B cell (primary cell): Measurements from ENCODE around the gene GDA. TPM values are rescaled to one million over a fixed set of nuclear protein-coding genes. Genes with fewer than 3 reads are reported as not detected.

ENCODE experiments used
- ATAC-seq: fragments of 200-7000 bp; cut with Tn5 transposase; one replicate; pipeline ENCODE4 v1.10.0; 2021; ENCODE audit warnings: low read depth, mild to moderate bottlenecking, moderate number of reproducible peaks, moderate library complexity
- CTCF ChIA-PET: fragments of 350-600 bp; sonication (Branson Sonifier 250); formaldehyde crosslinking; loops from one replicate; lab custom pipeline; 2021; ENCODE audit warnings: antibody characterized with exemption, inconsistent platforms; lab: Charles Lee
- POLR2A ChIA-PET: fragments of 350-600 bp; sonication (Branson Sonifier 250); formaldehyde crosslinking; loops from one replicate; lab custom pipeline; 2021; ENCODE audit warnings: antibody characterized with exemption; lab: Charles Lee
- DNase-seq: peaks from one replicate; pipeline ENCODE4 v3.0.0; 2013
- H2AFZ ChIP-seq: 2 replicates; pipeline ENCODE4 v1.6.1; 2012; ENCODE audit warnings: mild to moderate bottlenecking, low read depth, low read length; ENCODE audit not compliant: insufficient read depth, poor library complexity, severe bottlenecking
- H3K27ac ChIP-seq, 2 donors: 1 replicate in 1 of 2; 2 replicates in 1 of 2; pipeline ENCODE4 v1.5.1; 2012 to 2013; ENCODE audit warnings: low read length in 2 of 2, mild to moderate bottlenecking in 2 of 2, moderate library complexity in 1 of 2
- H3K27me3 ChIP-seq, 4 experiments: fragments of 200-600 bp in 1 of 4; sonication (generic) in 1 of 4; replicated peaks in 1 of 4; 1 replicate in 2 of 4; 2 replicates in 2 of 4; pipeline versions ENCODE4 v1.6.1 to v1.7.0; 2013 to 2016; ENCODE audit warnings: low read length in 3 of 4, mild to moderate bottlenecking in 2 of 4, mixed read lengths in 1 of 4, moderate library complexity in 1 of 4; ENCODE audit not compliant: insufficient read depth in 4 of 4, control insufficient read depth in 3 of 4; ENCODE audit errors: control extremely low read depth in 1 of 4
- H3K36me3 ChIP-seq, 2 experiments: replicated peaks in 1 of 2; 1 replicate in 1 of 2; 2 replicates in 1 of 2; pipeline versions ENCODE4 v1.6.1 to v1.7.1; 2013; ENCODE audit warnings: low read length in 1 of 2; ENCODE audit not compliant: insufficient read depth in 2 of 2, control insufficient read depth in 1 of 2; ENCODE audit errors: control extremely low read depth in 1 of 2, extremely low read depth in 1 of 2
- H3K4me1 ChIP-seq, 2 donors: fragments of 200-600 bp in 1 of 2; sonication (generic) in 1 of 2; 1 replicate in 1 of 2; 2 replicates in 1 of 2; pipeline versions ENCODE4 v1.5.1 to v1.6.1; 2013 to 2017; ENCODE audit warnings: low read length in 2 of 2; ENCODE audit not compliant: control insufficient read depth in 2 of 2, insufficient read depth in 2 of 2
- H3K4me2 ChIP-seq: replicated peaks from 2 replicates; pipeline ENCODE3; 2012; ENCODE audit warnings: mild to moderate bottlenecking, low read depth, low read length; ENCODE audit not compliant: poor library complexity, severe bottlenecking
- H3K4me3 ChIP-seq, 5 experiments: fragments of 200-600 bp in 1 of 5; sonication (generic) in 1 of 5; 1 replicate in 3 of 5; 2 replicates in 2 of 5; pipeline versions ENCODE4 v1.5.1 to v1.7.0; 2011 to 2016; ENCODE audit warnings: low read length in 4 of 5, mild to moderate bottlenecking in 4 of 5, low read depth in 2 of 5, control low read depth in 1 of 5, moderate library complexity in 1 of 5; ENCODE audit not compliant: insufficient read depth in 1 of 5; ENCODE audit errors: control extremely low read depth in 1 of 5, extremely low read depth in 1 of 5
- H3K79me2 ChIP-seq: fragments of 200-600 bp; sonication (generic); one replicate; pipeline ENCODE4 v1.6.0; 2016; ENCODE audit warnings: low read length; ENCODE audit not compliant: control insufficient read depth, insufficient read depth
- H3K9ac ChIP-seq: fragments of 200-600 bp; sonication (generic); 2 replicates; pipeline ENCODE4 v1.6.1; 2017; ENCODE audit warnings: mild to moderate bottlenecking, low read length, moderate library complexity
- H3K9me3 ChIP-seq, 3 donors: one replicate each; pipeline versions ENCODE4 v1.6.1 to v1.7.1; 2013; ENCODE audit warnings: low read length in 2 of 3; ENCODE audit not compliant: control insufficient read depth in 2 of 3, insufficient read depth in 1 of 3; ENCODE audit errors: control extremely low read depth in 1 of 3
- H4K20me1 ChIP-seq: 2 replicates; pipeline ENCODE4 v1.6.0; 2012; ENCODE audit warnings: mild to moderate bottlenecking, low read length; ENCODE audit not compliant: insufficient read depth, control insufficient read depth, poor library complexity, severe bottlenecking
- H3K27ac Mint-ChIP-seq: one replicate; pipeline ENCODE4 v1.8.0; 2021; ENCODE audit warnings: mixed read lengths
- H3K27me3 Mint-ChIP-seq: one replicate; pipeline ENCODE4 v1.8.0; 2021; ENCODE audit warnings: mixed read lengths
- H3K4me1 Mint-ChIP-seq: one replicate; pipeline ENCODE4 v1.8.0; 2021; ENCODE audit warnings: mixed read lengths
- H3K4me3 Mint-ChIP-seq: one replicate; pipeline ENCODE4 v1.8.0; 2021; ENCODE audit warnings: mixed read lengths
- H3K9me3 Mint-ChIP-seq: one replicate; pipeline ENCODE4 v1.8.0; 2022; ENCODE audit warnings: mixed read lengths; ENCODE audit not compliant: insufficient read depth
- EZH2 ChIP-seq: IDR thresholded peaks from 2 replicates; pipeline ENCODE4 v1.6.1; 2012; ENCODE audit warnings: borderline replicate concordance, low read depth, mild to moderate bottlenecking, moderate library complexity, low read length; ENCODE audit not compliant: insufficient read depth, poor library complexity, severe bottlenecking
- WGBS: methylation state at CpG from one replicate; pipeline ENCODE4 v1.1.5; 2013; ENCODE audit warnings: missing lambda C conversion rate; ENCODE audit not compliant: insufficient coverage; 5-methylcytosine and 5-hydroxymethylcytosine counted together
- intact Hi-C: fragments of 100-400 bp; cut with micrococcal nuclease; formaldehyde crosslinking; loops from one replicate; pipeline ENCODE4 v1.10.0; 2022
- polyA plus RNA-seq: library from polyadenylated mRNA; depleted of rRNA; stranded (reverse); fragments of >200 nt; gene quantifications from 2 replicates; pipeline ENCODE4 v1.2.3, GENCODE V29; 2012
- total RNA-seq, 2 donors: library from RNA; stranded (reverse); fragments of 120-200 nt in 1 of 2; gene quantifications; 1 replicate in 1 of 2; 2 replicates in 1 of 2; pipeline versions ENCODE4 v1.2.3 to v1.2.4, GENCODE V29; 2013 to 2022
- TF ChIP-seq, protein P1 (sequence below): fragments of 200-600 bp; IDR thresholded peaks from one replicate; pipeline ENCODE4 v1.8.0; 2022; ENCODE audit warnings: antibody characterized with exemption, mild to moderate bottlenecking

The GDA gene
- total and polyA plus RNA-seq, 2 donors (not counting 1 experiment from before 2014, with no cell fraction given), result not detected

DNA sequence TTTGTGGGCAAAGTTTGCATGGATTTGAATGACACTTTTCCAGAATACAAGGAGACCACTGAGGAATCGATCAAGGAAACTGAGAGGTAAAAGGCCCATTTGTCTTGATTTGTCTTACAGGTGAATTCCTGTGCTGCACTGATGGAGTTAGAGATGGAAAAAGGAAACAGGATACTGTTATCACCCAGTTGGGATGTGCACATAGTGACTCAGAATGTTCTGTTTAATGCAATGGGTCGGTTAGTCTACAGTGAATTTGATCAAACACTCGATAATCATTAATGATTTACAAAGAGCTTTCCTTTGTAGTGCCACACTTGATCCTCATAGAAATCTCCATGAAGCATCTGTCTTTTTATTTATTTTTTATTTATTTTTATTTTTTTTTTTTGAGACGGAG lies 64.7 kb downstream of the GDA start:
- intact Hi-C loops, result no loop called here
- H3K9me3 ChIP-seq, result no peaks in the 10 kb centered on the region
- Mint-ChIP-seq H3K27ac (no peak overlapping the region), H3K9me3 (no peaks in the 10 kb centered on the region), H3K27me3 (peaks cover 9% of the 10 kb centered on the region), H3K4me1 (no peaks in the 10 kb centered on the region), H3K4me3 (no peak overlapping the region)
- no peaks in the 10 kb centered on the region for H3K36me3 ChIP-seq
- H3K27me3 ChIP-seq, result peaks cover 0 to 3% (median 0%) of the 10 kb centered on the region in 4 experiments
- H3K4me2 ChIP-seq, result no peak overlapping the region
- CTCF ChIA-PET, result interaction anchor here (0.6 kb wide), 1 partner anchor 924 kb away, joined by 3 read pairs; no protein-coding TSS in a partner anchor
- DNase-seq, result no peak
- 100% methylated on average over 1 of the region's 4 CpGs for WGBS
- no peaks in the 10 kb centered on the region for H4K20me1 ChIP-seq
- TF ChIP-seq, protein P1, sequence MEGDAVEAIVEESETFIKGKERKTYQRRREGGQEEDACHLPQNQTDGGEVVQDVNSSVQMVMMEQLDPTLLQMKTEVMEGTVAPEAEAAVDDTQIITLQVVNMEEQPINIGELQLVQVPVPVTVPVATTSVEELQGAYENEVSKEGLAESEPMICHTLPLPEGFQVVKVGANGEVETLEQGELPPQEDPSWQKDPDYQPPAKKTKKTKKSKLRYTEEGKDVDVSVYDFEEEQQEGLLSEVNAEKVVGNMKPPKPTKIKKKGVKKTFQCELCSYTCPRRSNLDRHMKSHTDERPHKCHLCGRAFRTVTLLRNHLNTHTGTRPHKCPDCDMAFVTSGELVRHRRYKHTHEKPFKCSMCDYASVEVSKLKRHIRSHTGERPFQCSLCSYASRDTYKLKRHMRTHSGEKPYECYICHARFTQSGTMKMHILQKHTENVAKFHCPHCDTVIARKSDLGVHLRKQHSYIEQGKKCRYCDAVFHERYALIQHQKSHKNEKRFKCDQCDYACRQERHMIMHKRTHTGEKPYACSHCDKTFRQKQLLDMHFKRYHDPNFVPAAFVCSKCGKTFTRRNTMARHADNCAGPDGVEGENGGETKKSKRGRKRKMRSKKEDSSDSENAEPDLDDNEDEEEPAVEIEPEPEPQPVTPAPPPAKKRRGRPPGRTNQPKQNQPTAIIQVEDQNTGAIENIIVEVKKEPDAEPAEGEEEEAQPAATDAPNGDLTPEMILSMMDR, result no peak
- no peaks in the 10 kb centered on the region for H3K4me1 ChIP-seq
- H3K9ac ChIP-seq, result no peak overlapping the region
- H3K79me2 ChIP-seq, result no peaks in the 10 kb centered on the region
- ATAC-seq, result no peak
- no peak overlapping the region for H2AFZ ChIP-seq
- POLR2A ChIA-PET, result no interaction called here
- no peak overlapping the region for H3K4me3 ChIP-seq
- H3K27ac ChIP-seq, result no peak overlapping the region

DNA sequence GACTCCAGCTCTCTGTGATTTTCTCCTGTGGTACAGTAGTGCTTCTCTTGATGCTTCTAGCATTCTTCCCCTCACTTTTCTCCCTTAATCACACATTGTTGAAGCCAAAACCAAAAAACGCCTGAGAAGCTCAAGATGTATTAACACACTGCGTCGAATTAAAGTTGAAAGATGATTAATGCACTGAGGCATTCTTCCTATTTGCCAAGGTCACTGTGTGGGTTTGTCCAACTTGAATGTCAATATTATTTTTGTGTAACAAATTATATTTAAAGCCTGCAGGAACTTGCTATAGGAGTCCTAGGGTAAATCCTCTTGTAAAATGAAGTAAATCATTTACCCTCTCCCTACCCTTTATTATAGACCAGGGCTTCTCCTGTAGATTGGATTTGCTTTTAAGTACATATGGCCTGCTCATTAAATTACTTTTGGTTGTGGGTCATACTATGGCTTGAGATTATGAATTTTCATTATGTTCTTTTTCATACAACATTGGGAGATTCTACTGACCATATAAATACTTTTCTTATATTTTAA lies 68.1 kb downstream of the GDA start:
- H3K79me2 ChIP-seq, result no peaks in the 10 kb centered on the region
- no peaks in the 10 kb centered on the region for H3K36me3 ChIP-seq
- H3K9me3 Mint-ChIP-seq, result no peaks in the 10 kb centered on the region
- no peaks in the 10 kb centered on the region for H3K9me3 ChIP-seq
- ChIA-PET POLR2A (no interaction called here), CTCF (no interaction called here)
- no peak overlapping the region for H3K27ac Mint-ChIP-seq
- H3K4me1 Mint-ChIP-seq, result no peaks in the 10 kb centered on the region
- H3K27ac ChIP-seq, result no peak overlapping the region
- no peak for ATAC-seq
- H3K9ac ChIP-seq, result no peak overlapping the region
- no peaks in the 10 kb centered on the region for H3K4me1 ChIP-seq
- DNase-seq, result no peak
- H3K4me3 Mint-ChIP-seq, result no peak overlapping the region
- H3K4me3 ChIP-seq, result no peak overlapping the region
- TF ChIP-seq, protein P1, result no peak
- no peak for TF ChIP-seq EZH2
- no peak overlapping the region for H2AFZ ChIP-seq
- H3K27me3 Mint-ChIP-seq, result peaks cover 3% of the 10 kb centered on the region
- intact Hi-C loops, result no loop called here
- WGBS, result no CpG with 5 or more reads among the region's 3 CpGs
- H3K4me2 ChIP-seq, result no peak overlapping the region
- no peaks in the 10 kb centered on the region for H3K27me3 ChIP-seq
- H4K20me1 ChIP-seq, result no peaks in the 10 kb centered on the region
